PC-3 (cell line): ENCODE results near the gene IFNL4. TPM values are rescaled to one million over a fixed set of nuclear protein-coding genes. Genes with fewer than 3 reads are reported as not detected.
"Not testable (repeated sequence)": the region's sequence is repeated elsewhere in the genome, so short reads cannot be mapped to it uniquely, and the experiment has no call there.

Source experiments
- ATAC-seq: fragments of 200-7000 bp; cut with Tn5 transposase; 2 replicates; pipeline ENCODE4 v1.9.1; 2020; ENCODE audit warnings: mild to moderate bottlenecking, moderate library complexity
- BruUV-seq: library from RNA; stranded (reverse); fragments of 400-500 nt; replicated peaks from 2 replicates; lab custom pipeline; 2021; lab: Mats Ljungman, UMichigan
- CTCF ChIA-PET: fragments of 300-600 bp; sonication (Branson Sonifier 250); formaldehyde crosslinking; loops from one replicate; lab custom pipeline; 2022; ENCODE audit warnings: antibody characterized with exemption; lab: Charles Lee
- POLR2A ChIA-PET: fragments of 300-600 bp; sonication (Branson Sonifier 250); formaldehyde crosslinking; loops from one replicate; lab custom pipeline; 2022; ENCODE audit warnings: antibody characterized with exemption; ENCODE audit not compliant: unreplicated experiment; lab: Charles Lee
- DNase-seq: peaks from one replicate; pipeline ENCODE4 v3.0.0-alpha.2; 2015
- H2AFZ ChIP-seq: fragments of 300-600 bp; sonication (generic); 2 replicates; pipeline ENCODE4 v1.6.0; 2016; ENCODE audit warnings: antibody characterized with exemption, low read length
- H3F3A ChIP-seq: fragments of 300-600 bp; sonication (generic); one replicate; pipeline ENCODE4 v1.6.0; 2017; ENCODE audit warnings: antibody characterized with exemption, low read length, control low read depth, mild to moderate bottlenecking; ENCODE audit not compliant: unreplicated experiment
- H3K27ac ChIP-seq: fragments of 300-600 bp; sonication (generic); 2 replicates; pipeline ENCODE4 v1.5.1; 2016; ENCODE audit warnings: mild to moderate bottlenecking, low read length
- H3K27me3 ChIP-seq: fragments of 300-600 bp; sonication (generic); 2 replicates; pipeline ENCODE4 v1.6.1; 2016; ENCODE audit warnings: low read length, mixed read lengths
- H3K36me3 ChIP-seq: fragments of 300-600 bp; sonication (generic); 2 replicates; pipeline ENCODE4 v1.6.1; 2016; ENCODE audit warnings: low read depth, mixed run types, low read length, mixed read lengths
- H3K4me1 ChIP-seq: fragments of 300-600 bp; sonication (generic); 2 replicates; pipeline ENCODE4 v1.5.1; 2016; ENCODE audit warnings: low read length; ENCODE audit not compliant: insufficient read depth
- H3K4me2 ChIP-seq: fragments of 300-600 bp; sonication (generic); 2 replicates; pipeline ENCODE4 v1.6.0; 2016; ENCODE audit warnings: low read length
- H3K4me3 ChIP-seq: fragments of 300-600 bp; sonication (generic); 2 replicates; pipeline ENCODE4 v1.5.1; 2016; ENCODE audit warnings: mild to moderate bottlenecking, low read length, mixed read lengths
- H3K79me2 ChIP-seq: fragments of 300-600 bp; sonication (generic); 2 replicates; pipeline ENCODE4 v1.6.1; 2017; ENCODE audit warnings: low read length, mixed read lengths
- H3K9ac ChIP-seq: fragments of 300-600 bp; sonication (generic); 2 replicates; pipeline ENCODE4 v1.6.0; 2016; ENCODE audit warnings: mild to moderate bottlenecking, low read length
- H3K9me2 ChIP-seq: fragments of 300-600 bp; sonication (generic); replicated peaks from 2 replicates; pipeline ENCODE4 v1.6.1; 2016; ENCODE audit warnings: mixed run types, low read length, mixed read lengths
- H3K9me3 ChIP-seq: fragments of 300-600 bp; sonication (generic); 2 replicates; pipeline ENCODE4 v1.6.1; 2016; ENCODE audit warnings: low read length, mixed read lengths
- H4K20me1 ChIP-seq: fragments of 300-600 bp; sonication (generic); 2 replicates; pipeline ENCODE4 v1.6.1; 2016; ENCODE audit warnings: low read length, mixed read lengths
- EZH2 ChIP-seq: fragments of 300-600 bp; sonication (generic); IDR thresholded peaks from one replicate; pipeline ENCODE4 v1.6.1; 2017; ENCODE audit warnings: antibody characterized with exemption, mild to moderate bottlenecking, low read length; ENCODE audit not compliant: unreplicated experiment
- EZH2phosphoT487 ChIP-seq: fragments of 300-600 bp; sonication (generic); IDR thresholded peaks from 2 replicates; pipeline ENCODE4 v1.6.1; 2018; ENCODE audit warnings: mild to moderate bottlenecking, antibody characterized with exemption, low read length, borderline replicate concordance
- intact Hi-C: fragments of 100-400 bp; cut with micrococcal nuclease; formaldehyde crosslinking; loops from 2 replicates; pipeline ENCODE4 v1.9.0; 2023
- total RNA-seq: library from RNA; depleted of rRNA; stranded (reverse); fragments of >200 nt; gene quantifications from 2 replicates; pipeline ENCODE4 v1.2.3, GENCODE V29; 2014
- TF ChIP-seq, protein P1 (sequence below): fragments of 300-600 bp; sonication (generic); conservative IDR thresholded peaks from 2 replicates; pipeline ENCODE4 v1.5.1; 2017; ENCODE audit warnings: antibody characterized with exemption, low read depth, mild to moderate bottlenecking, low read length

The IFNL4 gene
- total RNA-seq, 1 experiment from 2014 or later: not detected

- CTCF ChIA-PET: no interaction called here
- POLR2A ChIA-PET: no interaction called here
- H3K4me2 ChIP-seq: no peak overlapping the region
Observed at GRCh38 chr19:39275578-39275977, 26.9 kb upstream of the IFNL4 start.

GRCh38 chr19:39273859-39274258, 25.2 kb upstream of the IFNL4 start:
- CTCF ChIA-PET: not testable (repeated sequence)

More at GRCh38 chr19:39275578-39275977, 26.9 kb upstream of the IFNL4 start:
- DNase-seq (no peak), ATAC-seq (no peak)
- no peaks in the 10 kb centered on the region for H3F3A ChIP-seq
- intact Hi-C loops: no loop called here
- H2AFZ ChIP-seq: no peak overlapping the region
- no peak overlapping the region for H3K27ac ChIP-seq
- no peaks in the 10 kb centered on the region for H3K79me2 ChIP-seq
- BruUV-seq: no TSS peak
- H4K20me1 ChIP-seq: no peaks in the 10 kb centered on the region
- no peaks in the 10 kb centered on the region for H3K9me3 ChIP-seq
- no peak for TF ChIP-seq EZH2phosphoT487
- TF ChIP-seq, protein P1, sequence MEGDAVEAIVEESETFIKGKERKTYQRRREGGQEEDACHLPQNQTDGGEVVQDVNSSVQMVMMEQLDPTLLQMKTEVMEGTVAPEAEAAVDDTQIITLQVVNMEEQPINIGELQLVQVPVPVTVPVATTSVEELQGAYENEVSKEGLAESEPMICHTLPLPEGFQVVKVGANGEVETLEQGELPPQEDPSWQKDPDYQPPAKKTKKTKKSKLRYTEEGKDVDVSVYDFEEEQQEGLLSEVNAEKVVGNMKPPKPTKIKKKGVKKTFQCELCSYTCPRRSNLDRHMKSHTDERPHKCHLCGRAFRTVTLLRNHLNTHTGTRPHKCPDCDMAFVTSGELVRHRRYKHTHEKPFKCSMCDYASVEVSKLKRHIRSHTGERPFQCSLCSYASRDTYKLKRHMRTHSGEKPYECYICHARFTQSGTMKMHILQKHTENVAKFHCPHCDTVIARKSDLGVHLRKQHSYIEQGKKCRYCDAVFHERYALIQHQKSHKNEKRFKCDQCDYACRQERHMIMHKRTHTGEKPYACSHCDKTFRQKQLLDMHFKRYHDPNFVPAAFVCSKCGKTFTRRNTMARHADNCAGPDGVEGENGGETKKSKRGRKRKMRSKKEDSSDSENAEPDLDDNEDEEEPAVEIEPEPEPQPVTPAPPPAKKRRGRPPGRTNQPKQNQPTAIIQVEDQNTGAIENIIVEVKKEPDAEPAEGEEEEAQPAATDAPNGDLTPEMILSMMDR: no peak
- TF ChIP-seq EZH2: no peak
- H3K4me1 ChIP-seq: no peaks in the 10 kb centered on the region
- no peaks in the 10 kb centered on the region for H3K27me3 ChIP-seq
- no peaks in the 10 kb centered on the region for H3K36me3 ChIP-seq
- H3K9ac ChIP-seq: no peak overlapping the region
- no peak overlapping the region for H3K4me3 ChIP-seq
- H3K9me2 ChIP-seq: no peaks in the 10 kb centered on the region

GRCh38 chr19:39270036-39270871, 21.6 kb upstream of the IFNL4 start:
- ChIA-PET POLR2A (no interaction called here), CTCF (interaction anchor here (0.6 kb wide), 1 partner anchor 10 kb away, joined by 5 read pairs; no protein-coding TSS in a partner anchor)
- no peak for ATAC-seq

More at GRCh38 chr19:39273859-39274258, 25.2 kb upstream of the IFNL4 start:
- H3K9me3 ChIP-seq, intact Hi-C loops, H3K79me2 ChIP-seq, H3K27ac ChIP-seq, POLR2A ChIA-PET, H3K4me2 ChIP-seq, H3F3A ChIP-seq, H3K36me3 ChIP-seq, H2AFZ ChIP-seq, H3K4me1 ChIP-seq, BruUV-seq, ATAC-seq, H4K20me1 ChIP-seq, H3K27me3 ChIP-seq, H3K9me2 ChIP-seq, H3K9ac ChIP-seq, DNase-seq, H3K4me3 ChIP-seq: not testable (repeated sequence)

GRCh38 chr19:39269369-39269768, 20.7 kb upstream of the IFNL4 start:
- BruUV-seq, H3K36me3 ChIP-seq, intact Hi-C loops, H3K27me3 ChIP-seq, H3K27ac ChIP-seq, H3K4me2 ChIP-seq, DNase-seq, H2AFZ ChIP-seq, H3K4me1 ChIP-seq, CTCF ChIA-PET, H4K20me1 ChIP-seq, H3K4me3 ChIP-seq, H3K9ac ChIP-seq, POLR2A ChIA-PET, H3F3A ChIP-seq, H3K9me2 ChIP-seq, H3K79me2 ChIP-seq, H3K9me3 ChIP-seq, ATAC-seq: not testable (repeated sequence)

More at GRCh38 chr19:39270036-39270871, 21.6 kb upstream of the IFNL4 start:
- TF ChIP-seq EZH2phosphoT487 (no peak), EZH2 (no peak)
- TF ChIP-seq, protein P1: no peak
- H3K9ac ChIP-seq: no peak overlapping the region
- H3K79me2 ChIP-seq: no peaks in the 10 kb centered on the region
- H3K36me3 ChIP-seq: no peaks in the 10 kb centered on the region
- no peak overlapping the region for H2AFZ ChIP-seq
- H3K27ac ChIP-seq: no peak overlapping the region
- intact Hi-C loops: no loop called here
- H3K9me3 ChIP-seq: no peaks in the 10 kb centered on the region
- H3K27me3 ChIP-seq: no peaks in the 10 kb centered on the region
- no peaks in the 10 kb centered on the region for H4K20me1 ChIP-seq
- no TSS peak for BruUV-seq
- no peak for DNase-seq
- H3K4me2 ChIP-seq: no peak overlapping the region
- H3K4me3 ChIP-seq: no peak overlapping the region
- H3F3A ChIP-seq: no peaks in the 10 kb centered on the region
- no peaks in the 10 kb centered on the region for H3K4me1 ChIP-seq
- no peaks in the 10 kb centered on the region for H3K9me2 ChIP-seq
